Measurements from ENCODE around the gene LHFPL5.

The LHFPL5 gene

DNA sequence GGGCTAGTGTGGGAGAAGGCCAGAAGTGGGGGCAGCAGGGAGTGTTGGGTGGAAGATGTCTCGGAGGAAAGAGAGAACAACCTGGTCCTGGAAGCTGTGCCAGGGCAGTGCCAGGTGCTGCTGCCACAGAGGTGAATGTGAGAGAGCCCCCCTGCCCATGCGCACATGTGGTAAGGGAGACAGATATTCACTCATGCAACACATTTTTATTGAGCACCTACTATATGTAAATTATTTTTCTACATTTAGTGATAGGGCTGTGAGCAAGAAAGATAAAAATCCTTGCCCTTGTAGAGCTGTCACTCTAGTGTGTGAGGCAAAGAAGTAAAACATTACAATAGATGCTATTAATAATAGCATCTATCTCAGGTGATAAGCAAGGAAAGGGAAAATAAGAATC, 23.9 kb upstream of the LHFPL5 start:
- TF ChIP-seq, protein P1, sequence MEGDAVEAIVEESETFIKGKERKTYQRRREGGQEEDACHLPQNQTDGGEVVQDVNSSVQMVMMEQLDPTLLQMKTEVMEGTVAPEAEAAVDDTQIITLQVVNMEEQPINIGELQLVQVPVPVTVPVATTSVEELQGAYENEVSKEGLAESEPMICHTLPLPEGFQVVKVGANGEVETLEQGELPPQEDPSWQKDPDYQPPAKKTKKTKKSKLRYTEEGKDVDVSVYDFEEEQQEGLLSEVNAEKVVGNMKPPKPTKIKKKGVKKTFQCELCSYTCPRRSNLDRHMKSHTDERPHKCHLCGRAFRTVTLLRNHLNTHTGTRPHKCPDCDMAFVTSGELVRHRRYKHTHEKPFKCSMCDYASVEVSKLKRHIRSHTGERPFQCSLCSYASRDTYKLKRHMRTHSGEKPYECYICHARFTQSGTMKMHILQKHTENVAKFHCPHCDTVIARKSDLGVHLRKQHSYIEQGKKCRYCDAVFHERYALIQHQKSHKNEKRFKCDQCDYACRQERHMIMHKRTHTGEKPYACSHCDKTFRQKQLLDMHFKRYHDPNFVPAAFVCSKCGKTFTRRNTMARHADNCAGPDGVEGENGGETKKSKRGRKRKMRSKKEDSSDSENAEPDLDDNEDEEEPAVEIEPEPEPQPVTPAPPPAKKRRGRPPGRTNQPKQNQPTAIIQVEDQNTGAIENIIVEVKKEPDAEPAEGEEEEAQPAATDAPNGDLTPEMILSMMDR (conservative IDR thresholded peaks at IDR 0.05; ENCODE audit: low read depth), result no peak
- POLR2A ChIA-PET (ENCODE audit: low non-redundant PET), result no interaction called here
- no peak overlapping the region for H3K27ac ChIP-seq
- DNase-seq (ENCODE audit: low spot score), result no peak
- CTCF ChIA-PET, result no interaction called here

DNA sequence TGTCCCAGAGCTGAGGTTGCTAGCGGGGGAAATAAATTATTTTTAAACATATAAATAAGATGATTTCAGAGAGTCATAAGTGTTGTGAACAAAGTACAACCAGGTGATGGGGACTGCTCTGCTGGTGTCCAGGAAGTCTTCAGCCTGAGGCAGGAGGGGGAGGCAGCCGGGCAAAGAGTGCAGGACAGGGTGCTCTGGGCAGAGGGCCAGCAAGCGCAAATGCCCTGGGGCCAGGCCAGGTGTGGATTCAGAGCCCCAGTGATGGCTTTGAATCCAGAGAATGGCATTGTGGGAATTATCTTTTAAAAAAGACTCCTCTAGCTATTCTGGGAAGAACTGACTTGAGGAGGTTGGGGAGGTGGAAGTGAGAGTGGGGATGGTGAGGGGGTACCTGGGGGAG, 22.7 kb upstream of the LHFPL5 start:
- DNase-seq (ENCODE audit: low spot score), result peak; percentile 73
- ChIA-PET CTCF (no interaction called here), POLR2A (ENCODE audit: low non-redundant PET) (interaction anchor here (0.6 kb wide), 1 partner anchor 24 kb away, joined by 6 read pairs; no protein-coding TSS in a partner anchor)
- H3K27ac ChIP-seq, result no peak overlapping the region
- TF ChIP-seq, protein P1 (conservative IDR thresholded peaks at IDR 0.05; ENCODE audit: low read depth), result no peak

DNA sequence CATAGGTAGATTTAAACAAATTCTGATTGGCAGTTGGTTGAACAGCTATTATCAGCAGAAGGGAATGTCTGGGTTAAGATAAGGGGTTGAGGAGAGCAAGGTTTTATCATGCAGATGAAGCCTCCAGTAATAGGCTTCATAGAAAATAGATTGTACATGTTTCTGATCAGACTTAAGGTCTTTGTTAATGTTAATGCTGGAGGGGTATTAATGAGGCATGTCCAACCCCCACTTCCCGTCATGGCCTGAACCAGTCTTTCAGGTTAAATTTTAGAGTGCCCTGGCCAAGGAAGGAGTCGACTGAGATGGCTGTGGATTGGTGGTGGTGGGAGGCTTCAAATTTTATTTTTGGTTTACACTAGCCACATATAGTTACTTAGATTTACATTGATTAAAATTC, 21.0 kb upstream of the LHFPL5 start:
- POLR2A ChIA-PET (ENCODE audit: low non-redundant PET), result no interaction called here
- no peak overlapping the region for H3K27ac ChIP-seq
- no peak for DNase-seq (ENCODE audit: low spot score)
- TF ChIP-seq, protein P1 (conservative IDR thresholded peaks at IDR 0.05; ENCODE audit: low read depth), result no peak
- CTCF ChIA-PET, result no interaction called here

DNA sequence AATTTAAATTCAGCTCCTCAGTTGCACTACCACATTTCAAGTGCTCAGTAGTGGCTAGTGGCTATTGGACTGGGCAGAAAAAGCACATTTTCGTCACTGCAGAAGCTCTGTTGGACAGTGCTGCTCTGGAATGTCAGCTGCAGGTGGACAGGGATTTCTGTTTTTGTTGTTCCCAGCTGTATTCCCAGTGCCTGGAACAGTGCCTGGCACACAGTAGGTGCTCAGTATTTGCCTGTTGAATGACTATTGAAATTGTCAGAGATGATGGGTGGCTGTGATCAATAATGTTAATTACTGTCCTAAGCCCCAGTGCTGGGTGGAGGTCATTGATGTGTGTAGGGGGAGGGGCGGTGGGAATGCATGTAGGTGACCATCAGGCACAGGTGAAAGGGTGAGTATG, 18.9 kb upstream of the LHFPL5 start:
- H3K27ac ChIP-seq, result no peak overlapping the region
- TF ChIP-seq, protein P1 (conservative IDR thresholded peaks at IDR 0.05; ENCODE audit: low read depth), result no peak

DNA sequence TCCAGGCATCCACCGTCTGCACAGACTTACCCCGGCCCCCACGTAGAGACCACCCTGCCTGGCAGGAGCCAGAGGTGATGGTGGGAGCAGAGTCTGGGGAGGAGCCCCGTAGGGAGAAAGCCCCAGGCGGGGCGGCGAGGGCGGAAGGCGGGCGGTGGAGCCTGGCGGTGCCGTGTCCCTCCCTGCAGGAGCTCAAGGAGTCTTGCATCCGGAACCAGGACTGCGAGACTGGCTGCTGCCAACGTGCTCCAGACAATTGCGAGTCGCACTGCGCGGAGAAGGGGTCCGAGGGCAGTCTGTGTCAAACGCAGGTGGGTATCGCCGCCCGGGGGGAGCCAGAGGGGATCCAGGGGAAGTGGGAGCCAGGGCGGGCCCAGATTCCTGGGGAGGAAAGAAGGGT, 18.3 kb upstream of the LHFPL5 start:
- POLR2A ChIA-PET (ENCODE audit: low non-redundant PET), result no interaction called here
- no peak overlapping the region for H3K27ac ChIP-seq
- CTCF ChIA-PET, result no interaction called here
- no peak for DNase-seq (ENCODE audit: low spot score)
- TF ChIP-seq, protein P1 (conservative IDR thresholded peaks at IDR 0.05; ENCODE audit: low read depth), result no peak

More for the DNA sequence above, 18.9 kb upstream of the LHFPL5 start:
- CTCF ChIA-PET, result no interaction called here
- DNase-seq (ENCODE audit: low spot score), result no peak
- POLR2A ChIA-PET (ENCODE audit: low non-redundant PET), result no interaction called here

DNA sequence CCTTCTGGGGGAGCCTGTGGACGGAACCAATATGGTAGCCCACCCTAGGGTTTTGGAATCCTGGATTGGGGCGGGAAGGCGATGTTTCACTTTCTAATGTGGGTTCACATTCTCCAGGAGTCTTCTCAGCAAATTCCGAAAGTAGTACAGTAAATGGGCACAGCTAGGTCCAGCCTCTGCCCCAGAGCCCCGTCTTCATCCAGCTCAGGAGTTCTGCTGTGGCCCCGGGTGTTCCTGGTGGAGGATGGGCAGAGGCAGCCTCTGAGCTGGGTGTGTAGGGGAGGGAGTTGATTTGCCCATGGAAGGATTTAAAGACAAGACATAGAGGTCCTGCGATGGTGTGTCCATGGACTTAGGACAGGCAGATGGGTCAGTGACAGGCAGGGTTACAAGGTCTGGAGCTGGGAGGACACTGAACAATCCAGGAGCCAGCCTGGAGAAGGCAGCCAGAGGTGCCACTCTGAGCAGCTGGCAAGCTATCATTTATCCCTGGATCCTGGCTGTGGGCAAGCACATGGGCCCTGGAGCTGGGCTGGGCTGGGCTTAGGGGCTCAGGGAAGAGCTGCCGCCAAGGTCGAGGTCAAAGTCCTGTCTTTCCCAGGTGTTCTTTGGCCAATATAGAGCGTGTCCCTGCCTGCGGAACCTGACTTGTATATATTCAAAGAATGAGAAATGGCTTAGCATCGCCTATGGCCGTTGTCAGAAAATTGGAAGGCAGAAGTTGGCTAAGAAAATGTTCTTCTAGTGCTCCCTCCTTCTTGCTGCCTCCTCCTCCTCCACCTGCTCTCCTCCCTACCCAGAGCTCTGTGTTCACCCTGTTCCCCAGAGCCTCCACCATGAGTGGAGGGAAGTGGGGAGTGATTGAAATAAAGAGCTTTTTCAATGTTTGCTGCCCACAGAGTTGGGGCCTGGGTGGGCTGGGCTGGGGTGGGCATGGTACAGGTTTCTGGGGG, 17.6 kb upstream of the LHFPL5 start:
- ChIA-PET POLR2A (ENCODE audit: low non-redundant PET) (no interaction called here), CTCF (interaction anchor here (0.5 kb wide), 1 partner anchor 9 kb away, joined by 3 read pairs; no protein-coding TSS in a partner anchor)
- TF ChIP-seq, protein P1 (conservative IDR thresholded peaks at IDR 0.05; ENCODE audit: low read depth), result no peak
- DNase-seq (ENCODE audit: low spot score), result no peak
- H3K27ac ChIP-seq, result no peak overlapping the region

Measured in RWPE1 (cell line).